Stomach smooth muscle (tissue), 2 donors: ENCODE data around the gene MAP1LC3A.

ENCODE experiments used
- H3K27ac ChIP-seq: one replicate; pipeline ENCODE4 v1.7.0; 2013; ENCODE audit warnings: mild to moderate bottlenecking, low read length, inconsistent platforms
- H3K27me3 ChIP-seq, 2 donors: one replicate each; pipeline ENCODE4 v1.7.0; 2013; ENCODE audit warnings: low read length in 2 of 2; ENCODE audit not compliant: insufficient read depth in 2 of 2, control insufficient read depth in 1 of 2
- H3K36me3 ChIP-seq, 2 donors: one replicate each; pipeline ENCODE4 v1.7.0; 2013; ENCODE audit warnings: low read length in 2 of 2; ENCODE audit not compliant: control insufficient read depth in 2 of 2, insufficient read depth in 2 of 2
- H3K4me1 ChIP-seq: one replicate; pipeline ENCODE4 v1.7.0; 2013; ENCODE audit warnings: low read length; ENCODE audit not compliant: control insufficient read depth, insufficient read depth
- H3K4me3 ChIP-seq, 2 donors: one replicate each; pipeline ENCODE4 v1.7.0; 2013; ENCODE audit warnings: low read length in 2 of 2
- H3K9ac ChIP-seq, 2 donors: one replicate each; pipeline ENCODE4 v1.7.0; 2013; ENCODE audit warnings: low read length in 2 of 2, mild to moderate bottlenecking in 1 of 2
- H3K9me3 ChIP-seq, 2 donors: one replicate each; pipeline ENCODE4 v1.7.0; 2013; ENCODE audit warnings: low read length in 2 of 2; ENCODE audit not compliant: control insufficient read depth in 2 of 2
- donor health status: healthy.
- donor health status: Pancreatic carcinoma.

MAP1LC3A gene

DNA sequence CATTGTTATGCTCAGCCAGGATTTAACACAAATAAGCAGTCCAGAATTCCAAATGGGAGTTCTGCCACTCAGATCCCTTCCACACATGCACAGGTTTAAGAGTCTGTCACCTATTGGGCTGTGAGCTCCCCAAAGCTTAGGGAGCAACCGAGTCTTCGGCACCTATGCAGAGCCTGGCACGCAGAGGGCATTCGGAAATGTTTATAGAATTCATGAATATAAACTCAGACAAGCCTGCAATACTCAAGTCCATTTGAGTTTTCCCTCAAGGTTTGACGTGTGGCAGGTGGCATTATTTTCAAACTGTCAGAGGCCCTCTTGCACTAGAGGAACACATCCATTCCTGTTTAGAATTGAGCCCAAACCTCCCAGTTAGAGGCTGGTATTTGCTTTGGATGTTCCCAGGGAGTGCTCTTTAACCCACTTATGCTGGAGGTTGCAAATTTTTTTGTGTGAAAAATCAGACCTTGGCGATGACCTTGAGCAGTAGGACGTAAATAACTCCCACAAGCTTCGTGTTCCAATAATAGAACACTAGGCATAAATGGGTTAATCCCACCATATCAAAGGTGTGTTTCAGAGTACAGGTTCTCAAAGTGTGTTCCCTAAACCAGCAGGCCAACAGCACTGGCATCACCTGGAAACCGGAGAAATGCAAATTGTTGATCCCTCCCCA lies 28.1 kb downstream of the MAP1LC3A start:
- Histone ChIP-seq H3K4me1 (peaks cover 4% of the 10 kb centered on the region), H3K9ac (no peak overlapping the region), H3K27me3 (no peaks in the 10 kb centered on the region), H3K9me3 (no peaks in the 10 kb centered on the region), H3K27ac (no peak overlapping the region), H3K4me3 (no peak overlapping the region), H3K36me3 (peaks cover 8 to 12% of the 10 kb centered on the region in 2 donors)

GRCh38 chr20:34595377-34596184 lies 37.1 kb downstream of the MAP1LC3A start:
- Histone ChIP-seq H3K27me3 (no peaks in the 10 kb centered on the region), H3K9ac (no peak overlapping the region), H3K4me3 (no peak overlapping the region), H3K36me3 (no peaks in the 10 kb centered on the region), H3K4me1 (no peaks in the 10 kb centered on the region), H3K27ac (no peak overlapping the region), H3K9me3 (no peaks in the 10 kb centered on the region)

GRCh38 chr20:34600892-34601653 lies 42.6 kb downstream of the MAP1LC3A start:
- peak overlapping the region in 1 of 2 donors; percentile 10 for H3K4me3 ChIP-seq
- H3K36me3 ChIP-seq = no peaks in the 10 kb centered on the region
- H3K9me3 ChIP-seq = no peaks in the 10 kb centered on the region
- peak overlapping the region; percentile 37 for H3K27ac ChIP-seq
- no peaks in the 10 kb centered on the region for H3K27me3 ChIP-seq
- H3K9ac ChIP-seq = no peak overlapping the region
- peaks cover 17% of the 10 kb centered on the region for H3K4me1 ChIP-seq

- H3K36me3 ChIP-seq = no peaks in the 10 kb centered on the region
- peak overlapping the region in 1 of 2 donors; percentile 40 for H3K4me3 ChIP-seq
- peak overlapping the region in 1 of 2 donors; percentile 52 for H3K9ac ChIP-seq
- H3K4me1 ChIP-seq = peaks cover 17% of the 10 kb centered on the region
- peak overlapping the region; percentile 49 for H3K27ac ChIP-seq
- no peaks in the 10 kb centered on the region for H3K9me3 ChIP-seq
- H3K27me3 ChIP-seq = no peaks in the 10 kb centered on the region
Observed at GRCh38 chr20:34604980-34605788, 46.7 kb downstream of the MAP1LC3A start.

GRCh38 chr20:34607066-34607465 lies 48.5 kb downstream of the MAP1LC3A start:
- H3K27ac ChIP-seq = no peak overlapping the region
- no peak overlapping the region for H3K4me3 ChIP-seq
- peaks cover 13% of the 10 kb centered on the region for H3K4me1 ChIP-seq
- no peaks in the 10 kb centered on the region for H3K9me3 ChIP-seq
- H3K36me3 ChIP-seq = no peaks in the 10 kb centered on the region
- no peaks in the 10 kb centered on the region for H3K27me3 ChIP-seq
- no peak overlapping the region for H3K9ac ChIP-seq
